Uterus (tissue), 4 donors: Measurements from ENCODE around the gene PPAN. TPM values are rescaled to one million over a fixed set of nuclear protein-coding genes. Genes with fewer than 3 reads are reported as not detected.

Source experiments
- DNase-seq, 2 donors: peaks; one replicate each; pipeline ENCODE4 v3.0.0-alpha.2; 2019 to 2020
- H3K27ac ChIP-seq, 2 donors: fragments of 200-600 bp; sonication (generic); 1 replicate in 1 of 2; 2 replicates in 1 of 2; pipeline ENCODE4 v1.5.1; 2016 to 2018
- H3K27me3 ChIP-seq, 2 donors: fragments of 200-600 bp; sonication (generic); one replicate each; pipeline ENCODE4 v1.5.1; 2018 to 2019; ENCODE audit warnings: control low read depth in 1 of 2
- H3K36me3 ChIP-seq, 2 donors: fragments of 200-600 bp; sonication (generic); one replicate each; pipeline ENCODE4 v1.5.1; 2019; ENCODE audit warnings: control low read depth in 1 of 2
- H3K4me1 ChIP-seq, 2 donors: fragments of 200-600 bp; sonication (generic); one replicate each; pipeline ENCODE4 v1.5.1; 2018 to 2019; ENCODE audit warnings: control low read depth in 1 of 2
- H3K4me3 ChIP-seq, 2 donors: fragments of 200-600 bp; sonication (generic); 1 replicate in 1 of 2; 2 replicates in 1 of 2; pipeline ENCODE4 v1.5.1; 2018 to 2019; ENCODE audit warnings: mild to moderate bottlenecking in 1 of 2
- H3K9me3 ChIP-seq, 2 donors: fragments of 200-600 bp; sonication (generic); one replicate each; pipeline ENCODE4 v1.5.1; 2019; ENCODE audit warnings: control low read depth in 1 of 2
- CTCF ChIP-seq, 4 experiments: fragments of 200-600 bp in 2 of 4; fragments of 450-650 bp in 2 of 4; sonication (generic) in 2 of 4; IDR thresholded peaks; one replicate each; pipeline ENCODE4 v1.5.1; 2016 to 2019; ENCODE audit warnings: antibody characterized with exemption in 4 of 4, mild to moderate bottlenecking in 2 of 4, moderate library complexity in 1 of 4
- POLR2A ChIP-seq, 2 donors: fragments of 450-650 bp; IDR thresholded peaks; one replicate each; pipeline ENCODE4 v1.6.1; 2016; ENCODE audit warnings: antibody characterized with exemption in 2 of 2, mild to moderate bottlenecking in 1 of 2, moderate library complexity in 1 of 2
- intact Hi-C: fragments of 100-400 bp; cut with DNase I; formaldehyde crosslinking; loops from one replicate; pipeline ENCODE4 v1.15.1; 2023; ENCODE audit warnings: low total_unique reads
- total RNA-seq, 4 donors: library from RNA; depleted of rRNA in 3 of 4; stranded (reverse); fragments of >200 nt in 3 of 4; gene quantifications; one replicate each; pipeline versions ENCODE4 v1.1.0 to v1.2.4, GENCODE V29; 2014 to 2023
- donor health status: DM: yes; HTN: yes; CAD: no.

PPAN gene
- total RNA-seq, 4 donors from 2014 or later = 5.6 to 54.8 (median 26.1) TPM

- H3K4me3 ChIP-seq = peak overlapping the region; percentile 92
- DNase-seq = no peak
- TF ChIP-seq CTCF (IDR thresholded peaks at IDR 0.05) (no peak), POLR2A (IDR thresholded peaks at IDR 0.05) (no peak)
- intact Hi-C loops = no loop called here
- H3K27me3 ChIP-seq = no peaks in the 10 kb centered on the region
- peaks cover 0 to 7% of the 10 kb centered on the region in 2 donors for H3K4me1 ChIP-seq
- no peaks in the 10 kb centered on the region for H3K36me3 ChIP-seq
- no peaks in the 10 kb centered on the region for H3K9me3 ChIP-seq
- peak overlapping the region; percentile 78 to 84 for H3K27ac ChIP-seq
Observed at GRCh38 chr19:10118960-10119359, 12.8 kb downstream of the PPAN start.

GRCh38 chr19:10120538-10121189 is 14.5 kb downstream of the PPAN start:
- Histone ChIP-seq H3K27me3 (no peaks in the 10 kb centered on the region), H3K27ac (peak overlapping the region; percentile 63 to 78), H3K4me3 (peak overlapping the region in 1 of 2 donors; percentile 25), H3K9me3 (no peaks in the 10 kb centered on the region), H3K36me3 (no peaks in the 10 kb centered on the region), H3K4me1 (peaks cover 0 to 7% of the 10 kb centered on the region in 2 donors)
- intact Hi-C loops = no loop called here
- DNase-seq = peak in 1 of 2 donors; percentile 28
- TF ChIP-seq POLR2A (IDR thresholded peaks at IDR 0.05) (no peak), CTCF (IDR thresholded peaks at IDR 0.05) (no peak)

GRCh38 chr19:10122045-10122444 is 15.9 kb downstream of the PPAN start:
- Histone ChIP-seq H3K27ac (peak overlapping the region; percentile 63 to 78), H3K9me3 (no peaks in the 10 kb centered on the region), H3K27me3 (no peaks in the 10 kb centered on the region), H3K36me3 (no peaks in the 10 kb centered on the region), H3K4me1 (peaks cover 0 to 7% of the 10 kb centered on the region in 2 donors), H3K4me3 (no peak overlapping the region)
- intact Hi-C loops = no loop called here
- DNase-seq = no peak
- TF ChIP-seq CTCF (IDR thresholded peaks at IDR 0.05) (no peak), POLR2A (IDR thresholded peaks at IDR 0.05) (no peak)

- Histone ChIP-seq H3K27ac (no peak overlapping the region), H3K27me3 (no peaks in the 10 kb centered on the region), H3K36me3 (no peaks in the 10 kb centered on the region), H3K4me3 (no peak overlapping the region), H3K4me1 (no peaks in the 10 kb centered on the region), H3K9me3 (no peaks in the 10 kb centered on the region)
- TF ChIP-seq CTCF (IDR thresholded peaks at IDR 0.05) = no peak
- no peak for TF ChIP-seq POLR2A (IDR thresholded peaks at IDR 0.05)
- DNase-seq = no peak
- intact Hi-C loops = no loop called here
Observed at GRCh38 chr19:10124429-10124828, 18.3 kb downstream of the PPAN start.

DNA sequence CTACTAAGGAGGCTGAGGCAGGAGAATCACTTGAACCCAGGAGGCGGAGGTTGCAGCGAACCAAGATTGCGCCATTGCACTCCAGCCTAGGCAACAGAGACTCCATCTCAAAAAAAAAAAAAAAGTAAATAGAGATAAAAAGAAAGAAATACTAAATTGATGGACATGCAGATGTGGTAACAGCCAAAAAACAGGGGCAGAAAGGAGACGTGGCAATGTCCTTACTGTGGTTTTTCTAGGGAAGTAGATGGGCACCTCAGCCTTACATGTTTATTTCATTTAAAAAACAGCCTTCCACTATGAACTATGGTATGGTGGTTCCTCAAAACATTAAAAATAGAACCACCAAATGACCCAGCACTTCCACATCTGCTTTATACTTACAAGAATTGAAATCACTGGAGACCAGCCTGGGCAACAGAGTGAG is 20.1 kb downstream of the PPAN start:
- Histone ChIP-seq H3K27me3 (no peaks in the 10 kb centered on the region), H3K4me3 (no peak overlapping the region), H3K36me3 (no peaks in the 10 kb centered on the region), H3K27ac (no peak overlapping the region), H3K9me3 (no peaks in the 10 kb centered on the region), H3K4me1 (no peaks in the 10 kb centered on the region)
- no peak for DNase-seq
- TF ChIP-seq CTCF (IDR thresholded peaks at IDR 0.05) (no peak), POLR2A (IDR thresholded peaks at IDR 0.05) (no peak)
- intact Hi-C loops = no loop called here
